GM12873 (cell line): ENCODE measurements around the gene KIAA0825.

Source experiments
- TF ChIP-seq, protein P1 (sequence below): IDR thresholded peaks from 2 replicates; pipeline ENCODE4 v1.5.1; 2012; ENCODE audit warnings: low read depth, mild to moderate bottlenecking, moderate library complexity, low read length, control low read depth; ENCODE audit not compliant: insufficient read depth; ENCODE audit errors: missing control alignments

KIAA0825 gene

DNA sequence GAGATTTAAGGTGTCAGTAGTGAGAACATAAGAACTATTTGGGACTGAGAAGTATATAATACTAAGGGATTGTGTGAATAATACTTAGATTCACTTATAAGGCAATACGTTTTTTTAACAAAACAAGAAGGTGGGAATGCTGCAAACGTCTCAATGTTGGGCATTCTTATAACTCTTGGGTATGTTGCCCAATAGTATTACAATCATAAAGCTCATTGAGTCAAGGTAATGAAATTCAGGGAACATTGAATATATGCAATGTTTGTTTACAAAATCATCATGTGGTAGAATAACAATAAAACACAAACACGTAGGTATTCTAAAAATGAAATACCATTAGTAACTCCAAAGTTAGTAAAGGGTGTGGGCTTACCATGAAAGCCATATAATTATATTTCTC is 400.7 kb downstream of the KIAA0825 start:
- TF ChIP-seq, protein P1, sequence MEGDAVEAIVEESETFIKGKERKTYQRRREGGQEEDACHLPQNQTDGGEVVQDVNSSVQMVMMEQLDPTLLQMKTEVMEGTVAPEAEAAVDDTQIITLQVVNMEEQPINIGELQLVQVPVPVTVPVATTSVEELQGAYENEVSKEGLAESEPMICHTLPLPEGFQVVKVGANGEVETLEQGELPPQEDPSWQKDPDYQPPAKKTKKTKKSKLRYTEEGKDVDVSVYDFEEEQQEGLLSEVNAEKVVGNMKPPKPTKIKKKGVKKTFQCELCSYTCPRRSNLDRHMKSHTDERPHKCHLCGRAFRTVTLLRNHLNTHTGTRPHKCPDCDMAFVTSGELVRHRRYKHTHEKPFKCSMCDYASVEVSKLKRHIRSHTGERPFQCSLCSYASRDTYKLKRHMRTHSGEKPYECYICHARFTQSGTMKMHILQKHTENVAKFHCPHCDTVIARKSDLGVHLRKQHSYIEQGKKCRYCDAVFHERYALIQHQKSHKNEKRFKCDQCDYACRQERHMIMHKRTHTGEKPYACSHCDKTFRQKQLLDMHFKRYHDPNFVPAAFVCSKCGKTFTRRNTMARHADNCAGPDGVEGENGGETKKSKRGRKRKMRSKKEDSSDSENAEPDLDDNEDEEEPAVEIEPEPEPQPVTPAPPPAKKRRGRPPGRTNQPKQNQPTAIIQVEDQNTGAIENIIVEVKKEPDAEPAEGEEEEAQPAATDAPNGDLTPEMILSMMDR: no peak

DNA sequence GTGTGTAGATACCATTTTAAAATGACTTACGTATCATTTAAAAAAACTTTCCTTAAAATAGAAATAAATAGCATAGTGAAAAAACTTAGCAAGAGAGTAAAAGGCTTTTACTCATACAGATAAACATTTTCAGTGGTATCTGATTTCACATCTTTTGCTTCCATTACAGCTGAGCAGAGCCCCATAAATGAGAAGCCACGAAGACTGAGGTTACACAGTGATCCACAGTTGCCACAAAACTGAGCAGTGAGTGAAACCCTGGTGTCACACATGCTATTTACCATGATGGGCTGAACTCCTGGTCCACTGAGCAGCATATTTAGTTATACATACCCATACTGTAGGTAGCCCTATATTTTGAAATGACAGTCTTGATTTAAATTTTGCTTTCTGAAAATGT is 401.2 kb downstream of the KIAA0825 start:
- TF ChIP-seq, protein P1: no peak

DNA sequence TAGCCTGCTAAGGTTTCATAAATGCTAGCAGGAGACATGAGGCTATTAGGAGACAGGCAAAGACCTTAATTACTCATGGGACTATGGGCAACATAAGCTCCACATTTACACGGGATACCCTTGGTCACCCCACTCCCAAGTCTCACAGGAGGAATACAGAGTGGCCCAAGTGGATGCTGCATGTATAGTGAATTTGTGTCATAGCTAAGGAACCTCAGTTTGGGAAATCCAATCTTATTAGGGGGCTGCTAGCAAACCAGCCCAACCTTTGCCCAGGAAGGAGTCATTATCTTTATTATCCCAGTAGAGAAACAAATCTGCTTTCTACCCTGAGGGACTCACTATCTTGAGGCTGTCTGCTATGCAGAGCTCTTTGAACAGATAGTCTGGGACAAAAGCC is 405.9 kb downstream of the KIAA0825 start:
- TF ChIP-seq, protein P1: no peak

DNA sequence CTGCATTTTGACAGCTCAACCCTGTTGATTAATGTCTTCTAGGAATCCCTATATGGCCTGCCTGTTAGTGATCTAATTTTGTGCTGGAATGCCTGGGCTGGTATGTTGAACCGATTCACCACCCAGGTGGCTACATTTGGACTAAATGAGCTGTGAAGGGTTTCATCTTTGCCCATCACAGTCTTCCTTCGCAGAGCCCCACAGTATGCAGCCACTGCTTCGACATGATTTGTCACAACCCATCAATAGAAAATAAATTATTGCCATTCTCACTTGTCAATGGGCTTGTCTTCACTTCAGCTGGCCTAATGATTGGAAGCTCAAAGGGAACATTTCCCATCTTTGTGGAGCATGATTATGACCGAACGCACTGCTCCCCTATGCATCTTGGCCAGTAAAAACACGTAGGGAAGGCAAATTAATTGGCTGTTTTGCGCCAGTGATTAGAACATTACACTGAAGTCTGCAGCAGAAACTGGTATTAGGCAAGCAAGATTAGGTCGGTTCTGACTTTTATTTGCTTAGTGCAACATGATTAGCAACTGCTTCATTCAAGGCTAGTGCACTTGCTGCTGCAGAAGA is 408.5 kb downstream of the KIAA0825 start:
- TF ChIP-seq, protein P1: no peak

DNA sequence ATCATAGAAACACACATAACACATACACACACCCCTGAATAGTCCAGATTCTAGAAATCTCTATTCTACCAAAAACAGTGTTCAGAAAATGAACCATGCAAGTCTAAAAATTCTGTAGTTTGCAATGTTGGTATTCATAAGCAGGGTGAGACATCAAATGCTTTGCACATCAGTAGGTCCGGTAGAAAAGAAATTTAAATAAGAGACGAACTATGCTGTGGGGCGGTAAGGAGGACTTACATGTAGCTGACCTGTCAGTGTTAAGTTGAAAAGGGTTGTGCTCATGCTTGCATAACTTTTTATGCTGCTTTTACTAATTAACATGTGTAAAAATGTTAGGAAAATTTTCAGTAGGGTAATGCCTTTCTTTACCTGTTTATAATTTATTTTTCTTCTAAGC is 409.1 kb downstream of the KIAA0825 start:
- TF ChIP-seq, protein P1: no peak

DNA sequence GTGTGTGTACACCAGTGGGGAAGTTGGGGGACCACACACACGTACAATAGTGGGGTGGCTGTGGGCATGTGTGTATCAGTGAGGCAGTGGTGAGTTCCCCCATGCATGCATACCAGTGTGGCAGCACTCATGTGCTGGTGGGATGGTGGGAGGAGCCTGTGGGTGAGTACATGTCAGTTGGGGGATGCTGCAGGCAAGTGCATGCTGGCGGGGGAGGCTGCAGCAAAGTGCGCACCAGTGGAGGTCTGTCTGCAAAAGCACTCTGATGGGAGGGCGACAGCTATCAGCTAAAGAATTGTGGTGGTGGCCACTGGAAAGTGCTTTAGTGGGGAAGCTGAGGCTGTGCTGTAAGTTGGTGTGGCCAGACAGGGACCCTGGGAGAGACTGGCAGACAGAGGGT is 418.8 kb downstream of the KIAA0825 start:
- TF ChIP-seq, protein P1: no peak

DNA sequence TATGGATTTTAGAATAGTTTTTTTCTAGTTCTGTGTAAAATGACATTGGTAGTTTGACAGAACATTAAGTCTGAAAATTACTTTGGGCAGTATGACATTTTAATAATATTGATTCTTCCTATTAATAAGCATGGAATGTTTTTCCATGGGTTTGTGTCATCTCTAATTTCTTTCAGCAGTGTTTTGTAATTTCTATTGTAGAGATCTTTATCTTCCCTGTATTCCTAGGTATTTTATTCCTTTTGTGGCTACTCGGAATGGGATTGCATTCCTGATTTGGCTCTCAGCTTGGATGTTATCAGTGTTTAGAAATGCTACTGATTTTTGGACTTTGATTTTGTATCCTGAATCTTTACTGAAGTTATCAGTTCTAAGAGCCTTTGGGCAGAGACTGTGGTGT is 420.4 kb downstream of the KIAA0825 start:
- TF ChIP-seq, protein P1: no peak

DNA sequence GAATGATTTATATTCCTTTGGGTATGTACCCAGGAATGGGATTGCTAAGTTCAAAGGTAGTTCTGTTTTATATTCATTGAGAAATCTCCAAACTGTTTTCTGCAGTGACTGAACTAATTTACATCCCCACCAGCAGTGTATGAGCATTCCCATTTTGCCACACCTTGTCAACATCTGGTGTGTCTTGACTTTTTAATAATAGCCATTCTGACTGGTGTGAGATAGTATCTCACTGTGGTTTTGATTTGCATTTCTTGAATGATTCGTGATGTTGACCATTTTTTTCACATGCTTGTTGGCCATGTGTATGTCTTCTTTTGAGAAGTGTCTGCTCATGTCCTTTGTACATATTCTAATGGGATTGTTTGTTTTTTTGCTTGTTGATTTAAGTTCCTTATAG is 421.5 kb downstream of the KIAA0825 start:
- TF ChIP-seq, protein P1: no peak
